ENCODE results near the gene SORCS2. TPM values are rescaled to one million over a fixed set of nuclear protein-coding genes. Genes with fewer than 3 reads are reported as not detected.

SORCS2 gene
- total and polyA plus RNA-seq, 2 of the 13 experiments (the other 11 are each of a cell fraction or from before 2014, with no cell fraction given), result 0.82 to 1.0 TPM

DNA sequence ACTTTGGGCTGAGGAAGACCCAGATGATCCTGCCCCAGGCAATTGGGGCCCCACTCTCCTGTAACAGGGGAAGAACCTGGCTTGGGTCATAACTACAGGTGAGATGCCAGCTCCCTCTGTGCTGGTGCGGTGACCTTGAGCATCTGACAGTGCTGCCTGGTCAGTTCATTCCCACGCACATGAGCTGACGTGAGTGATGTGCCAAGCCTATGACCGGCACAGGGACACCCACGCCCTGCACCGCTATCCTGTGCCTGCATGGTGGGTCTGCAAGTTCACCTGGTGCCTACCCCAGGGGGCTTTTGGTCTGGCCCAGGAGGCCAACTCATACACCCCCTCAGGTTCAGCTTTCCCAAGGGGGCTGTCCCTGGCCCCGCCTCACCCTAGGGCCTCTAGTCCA, 366.1 kb downstream of the SORCS2 start:
- ATAC-seq (no peak), DNase-seq (ENCODE audit: low spot score) (no peak), FAIRE-seq (no peak)
- Histone ChIP-seq H2AFZ (ENCODE audit: low read length) (no peak overlapping the region), H3K27me3 (ENCODE audit: control insufficient read depth in 1 of 2, insufficient read depth in 2 of 2, low read length in 2 of 2) (no peaks in the 10 kb centered on the region; a peak in 1 of 5 replicates), H3K79me2 (ENCODE audit: insufficient read depth, low read length) (no peaks in the 10 kb centered on the region), H3K4me1 (ENCODE audit: insufficient read depth, low read length) (peaks cover 29% of the 10 kb centered on the region), H3K4me2 (ENCODE audit: low read depth, low read length) (no peak overlapping the region), H3K36me3 (replicated peaks in 1 of 2; ENCODE audit: control insufficient read depth in 1 of 2, insufficient read depth in 2 of 2, low read length in 2 of 2) (no peaks in the 10 kb centered on the region), H4K20me1 (ENCODE audit: insufficient read depth, low read length) (no peaks in the 10 kb centered on the region), H3K9ac (ENCODE audit: insufficient read depth, low read depth, low read length) (no peak overlapping the region), H3K4me3 (replicated peaks in 1 of 3; ENCODE audit: insufficient read depth in 1 of 3, low read depth in 2 of 3, low read length in 3 of 3) (no peak overlapping the region), H3K27ac (ENCODE audit: extremely low read length, insufficient read depth, low read length) (no peak overlapping the region), H3K9me3 (ENCODE audit: low read length) (peaks cover 25% of the 10 kb centered on the region)
- intact Hi-C loops (cut with micrococcal nuclease; ENCODE audit: unreplicated experiment) (no loop called here), in situ Hi-C loops (cut with HindIII; ENCODE audit: extremely low pct_ligation_motif_present, low pct_unique_long_range_greater_than_20kb) (no loop called here)
- BruUV-seq (replicated peaks), result no TSS peak
- no CpG with 5 or more reads among the region's 7 CpGs for WGBS (ENCODE audit: low lambda C conversion rate)
- TF ChIP-seq ZNF569 (CRISPR knock-in tag; IDR thresholded peaks at IDR 0.05; ENCODE audit: borderline replicate concordance), result no peak
- TF ChIP-seq RFXAP (CRISPR knock-in tag; IDR thresholded peaks at IDR 0.05; ENCODE audit: borderline replicate concordance), result no peak
- TF ChIP-seq GZF1 (CRISPR knock-in tag; IDR thresholded peaks at IDR 0.05), result no peak
- no peak for TF ChIP-seq ZBTB21 (CRISPR knock-in tag; IDR thresholded peaks at IDR 0.05)
- CTCF ChIA-PET (ENCODE audit: low intra/inter-chr PET ratio, low total read pairs), result no interaction called here
- POLR2A ChIA-PET, result no interaction called here

DNA sequence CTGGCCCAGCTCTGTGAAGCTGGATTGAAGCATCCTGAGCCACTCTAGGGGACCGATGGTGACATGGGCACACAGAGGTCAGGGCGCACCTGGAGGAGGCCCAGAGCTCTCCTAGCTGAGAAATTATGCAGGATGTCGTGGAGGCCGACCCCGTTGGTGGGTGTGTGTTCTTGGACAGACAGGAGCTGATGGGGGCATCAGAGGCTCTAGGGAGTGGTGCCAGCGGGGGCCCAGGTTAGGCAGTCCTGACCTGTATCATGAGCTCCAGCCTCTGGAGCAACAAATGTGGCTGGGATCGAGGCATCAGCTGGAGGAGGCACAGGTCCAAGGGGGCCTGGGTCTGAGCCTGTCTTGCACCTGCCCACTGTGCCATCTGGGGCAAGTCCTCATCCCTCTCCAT, 367.0 kb downstream of the SORCS2 start:
- ATAC-seq (no peak), FAIRE-seq (no peak), DNase-seq (ENCODE audit: low spot score) (no peak)
- Histone ChIP-seq H3K9me3 (ENCODE audit: low read length) (peaks cover 16% of the 10 kb centered on the region), H3K4me3 (replicated peaks in 1 of 3; ENCODE audit: insufficient read depth in 1 of 3, low read depth in 2 of 3, low read length in 3 of 3) (no peak overlapping the region), H3K36me3 (replicated peaks in 1 of 2; ENCODE audit: control insufficient read depth in 1 of 2, insufficient read depth in 2 of 2, low read length in 2 of 2) (no peaks in the 10 kb centered on the region), H2AFZ (ENCODE audit: low read length) (no peak overlapping the region), H3K9ac (ENCODE audit: insufficient read depth, low read depth, low read length) (no peak overlapping the region), H3K27ac (ENCODE audit: extremely low read length, insufficient read depth, low read length) (no peak overlapping the region), H4K20me1 (ENCODE audit: insufficient read depth, low read length) (no peaks in the 10 kb centered on the region), H3K4me2 (ENCODE audit: low read depth, low read length) (no peak overlapping the region), H3K4me1 (ENCODE audit: insufficient read depth, low read length) (peaks cover 38% of the 10 kb centered on the region), H3K27me3 (ENCODE audit: control insufficient read depth in 1 of 2, insufficient read depth in 2 of 2, low read length in 2 of 2) (no peaks in the 10 kb centered on the region; a peak in 1 of 5 replicates), H3K79me2 (ENCODE audit: insufficient read depth, low read length) (no peaks in the 10 kb centered on the region)
- CTCF ChIA-PET (ENCODE audit: low intra/inter-chr PET ratio, low total read pairs), result no interaction called here
- no TSS peak for BruUV-seq (replicated peaks)
- TF ChIP-seq ZNF850 (CRISPR knock-in tag; conservative IDR thresholded peaks at IDR 0.05), result no peak
- TF ChIP-seq ZNF24 (IDR thresholded peaks at IDR 0.05), result no peak
- TF ChIP-seq ZNF552 (CRISPR knock-in tag; IDR thresholded peaks at IDR 0.05; ENCODE audit: borderline replicate concordance), result no peak
- in situ Hi-C loops (cut with HindIII; ENCODE audit: extremely low pct_ligation_motif_present, low pct_unique_long_range_greater_than_20kb) (no loop called here), intact Hi-C loops (cut with micrococcal nuclease; ENCODE audit: unreplicated experiment) (no loop called here)
- POLR2A ChIA-PET, result no interaction called here
- WGBS (ENCODE audit: low lambda C conversion rate), result 93% methylated on average over 6 of the region's 7 CpGs
